Left forelimb (tissue), 1 donor: ENCODE data around the gene KIF2A.
"Not testable (repeated sequence)": the region's sequence is repeated elsewhere in the genome, so short reads cannot be mapped to it uniquely, and the experiment has no call there.

Experiments used
- DNase-seq: peaks from one replicate; pipeline ENCODE4 v3.0.0-alpha.2; 2018; ENCODE audit warnings: low spot score

Gene KIF2A

DNA sequence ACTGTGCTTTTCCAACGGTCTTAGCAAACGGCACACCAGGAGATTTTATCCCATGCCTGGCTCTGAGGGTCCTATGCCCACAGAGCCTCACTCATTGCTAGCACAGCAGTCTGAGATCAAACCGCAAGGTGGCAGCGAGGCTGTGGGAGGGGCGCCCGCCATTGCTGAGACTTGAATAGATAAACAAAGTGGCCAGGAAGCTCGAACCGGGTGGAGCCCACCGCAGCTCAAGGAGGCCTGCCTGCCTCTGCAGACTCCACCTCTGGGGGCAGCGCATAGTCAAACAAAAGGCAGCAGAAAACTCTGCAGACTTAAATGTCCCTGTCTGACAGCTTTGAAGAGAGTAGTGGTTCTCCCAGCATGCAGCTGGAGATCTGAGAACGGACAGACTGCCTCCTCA, 14.2 kb upstream of the KIF2A start:
- DNase-seq = not testable (repeated sequence)

DNA sequence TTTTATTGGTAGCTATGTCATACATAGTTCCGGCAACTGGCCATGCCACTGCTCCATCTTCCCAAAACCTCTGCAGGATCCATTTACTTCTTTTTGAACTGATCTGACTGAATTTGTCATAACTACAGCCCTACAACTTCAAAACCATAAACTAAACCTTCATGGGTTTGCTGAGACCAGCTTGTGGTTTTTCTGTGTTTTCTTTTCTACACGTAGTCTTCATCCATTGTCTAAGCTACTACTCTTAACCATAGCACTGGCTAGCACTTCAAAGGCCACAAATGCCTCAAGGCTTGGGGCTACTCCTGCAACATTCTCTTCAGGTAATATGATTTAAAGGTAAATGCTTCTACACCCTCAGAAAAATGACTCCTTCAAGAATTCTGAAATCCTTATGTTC, 9.0 kb upstream of the KIF2A start:
- no peak for DNase-seq

DNA sequence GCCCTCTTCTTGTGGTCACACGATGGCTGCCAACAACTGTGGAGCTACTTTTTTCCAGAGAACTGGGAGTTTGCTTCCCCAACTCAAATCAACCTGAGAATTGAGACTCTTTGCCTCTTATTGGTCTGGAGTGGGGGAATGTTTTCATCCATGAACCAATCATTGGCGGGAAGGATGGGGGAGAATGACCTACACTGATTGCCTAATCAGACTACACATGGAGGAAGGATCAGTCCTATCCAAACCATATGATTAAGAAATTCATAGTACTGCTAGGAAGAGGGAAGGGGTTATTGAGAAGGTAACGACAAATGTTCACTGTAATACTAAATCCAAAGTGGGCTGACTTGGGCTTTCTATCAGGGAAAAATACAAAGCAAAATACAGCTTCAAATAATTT, 7.9 kb upstream of the KIF2A start:
- DNase-seq = no peak

DNA sequence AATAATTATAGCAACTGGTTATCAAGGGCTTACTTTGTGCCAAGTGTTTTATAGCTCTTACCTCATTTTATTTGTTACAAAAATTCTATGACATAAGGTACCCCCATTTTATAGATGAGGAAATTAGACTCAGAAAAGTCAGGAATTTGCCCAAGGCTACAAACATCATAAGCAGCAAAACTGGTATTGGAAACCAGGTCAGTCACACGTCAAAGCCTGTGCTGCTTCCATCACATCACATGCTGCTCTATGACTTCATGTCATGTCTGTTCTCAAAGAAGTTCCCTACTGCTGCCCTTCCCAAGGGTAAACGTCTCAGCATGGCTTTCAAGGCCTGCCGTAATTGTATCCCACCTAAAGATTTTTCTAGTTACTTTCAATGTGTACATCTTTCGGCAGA, 6.9 kb upstream of the KIF2A start:
- DNase-seq = no peak

DNA sequence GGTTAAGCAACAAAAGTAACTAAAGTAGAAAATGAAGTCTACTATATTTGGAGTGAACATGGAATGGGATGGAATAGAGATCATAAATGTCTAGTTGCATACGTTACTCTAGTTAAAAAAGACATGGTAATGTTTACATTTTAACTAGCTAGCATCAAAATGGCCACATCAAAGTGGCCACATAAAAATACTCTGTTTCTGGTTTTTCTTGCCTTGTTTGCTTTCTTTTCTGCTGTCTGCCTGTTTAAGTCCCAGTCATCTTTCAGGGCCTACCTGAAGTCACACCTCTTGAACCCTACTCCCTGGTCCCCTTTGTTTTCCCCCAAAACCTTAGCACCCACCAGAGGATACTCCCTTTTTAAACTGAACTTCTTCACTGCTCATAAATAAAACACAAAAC, 6.4 kb upstream of the KIF2A start:
- no peak for DNase-seq

DNA sequence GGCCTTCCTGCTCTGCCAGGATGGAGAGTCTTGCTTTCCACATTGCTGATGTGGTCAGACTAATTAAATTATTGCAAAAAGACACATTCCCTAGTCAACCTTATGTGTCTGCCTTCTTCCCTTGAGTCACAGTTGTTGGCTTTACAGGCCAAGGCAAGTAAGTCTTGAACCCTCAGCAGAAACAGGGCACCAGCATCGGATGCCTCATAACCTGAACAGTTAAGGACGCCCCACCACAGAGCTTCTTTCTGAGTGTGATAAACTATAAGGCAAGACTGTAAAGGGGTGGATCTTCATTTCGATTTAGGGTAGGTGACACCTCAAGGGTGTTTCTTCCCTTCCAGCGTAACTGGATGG, 670 bp upstream of the KIF2A start:
- DNase-seq = no peak

DNA sequence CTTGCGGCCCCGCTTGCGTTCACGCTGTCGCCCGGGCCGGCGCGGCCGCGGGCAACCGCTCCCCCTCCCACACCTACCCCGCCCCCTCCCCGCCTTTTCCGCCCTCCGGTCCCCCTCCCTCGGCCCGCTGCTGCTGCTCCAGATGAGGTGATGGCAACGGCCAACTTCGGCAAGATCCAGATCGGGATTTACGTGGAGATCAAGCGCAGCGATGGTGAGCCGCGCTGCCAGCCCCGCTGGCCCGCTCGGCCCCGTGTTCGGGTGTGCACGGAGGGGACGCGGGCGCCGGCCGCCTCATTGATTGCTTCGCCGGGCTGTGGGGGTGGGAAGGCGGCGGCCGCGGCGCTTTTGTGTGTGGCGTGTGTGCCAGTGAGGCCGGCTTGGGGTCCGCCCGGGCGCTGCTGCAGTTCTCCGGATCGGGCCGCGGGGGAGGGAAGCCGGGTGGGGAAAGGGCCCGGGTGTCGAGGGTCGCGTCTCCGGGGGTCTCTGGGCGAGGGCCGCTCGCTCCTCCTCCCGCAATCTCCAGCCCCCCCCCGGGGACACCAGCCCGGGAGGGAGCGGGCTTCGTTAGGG, 403 bp downstream of the KIF2A start:
- DNase-seq = no peak

DNA sequence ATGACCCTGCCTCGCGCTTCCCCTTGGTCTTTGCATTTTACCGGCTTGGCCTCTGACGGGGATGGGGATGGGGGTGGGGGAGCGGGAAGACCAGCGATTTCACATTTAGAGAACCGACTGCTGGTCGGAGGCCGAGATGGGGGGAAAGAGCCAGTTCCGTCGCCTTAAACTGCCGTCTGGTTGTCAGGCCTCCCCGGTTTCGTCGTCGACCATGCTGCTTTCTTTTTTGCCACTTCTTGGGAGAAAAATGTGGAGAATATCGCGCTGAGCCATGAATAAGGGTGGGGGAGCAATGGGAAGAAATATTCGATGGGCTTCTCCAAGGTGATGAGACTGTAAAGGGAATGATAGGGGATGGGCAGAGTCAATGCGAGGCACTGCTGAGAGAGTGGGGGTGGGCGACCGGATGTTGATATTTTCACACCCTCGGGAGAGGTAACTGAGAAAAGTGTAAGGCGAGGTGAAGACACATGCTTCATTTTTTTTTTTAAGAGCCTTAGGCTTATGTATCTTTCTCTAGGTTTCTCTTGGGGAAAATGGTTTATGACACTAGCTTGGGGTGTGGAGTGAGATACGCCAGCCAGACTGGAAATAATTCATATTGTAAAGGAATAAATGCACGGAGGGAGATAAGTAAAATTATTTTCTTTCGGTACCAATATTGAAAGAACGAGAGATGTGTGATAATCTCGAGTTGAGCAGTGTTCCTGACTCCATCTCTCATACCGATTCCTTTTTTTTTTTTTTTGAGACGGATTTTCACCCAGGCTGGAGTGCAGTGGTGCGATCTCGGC, 1.1 kb downstream of the KIF2A start:
- DNase-seq = peak; percentile 77

DNA sequence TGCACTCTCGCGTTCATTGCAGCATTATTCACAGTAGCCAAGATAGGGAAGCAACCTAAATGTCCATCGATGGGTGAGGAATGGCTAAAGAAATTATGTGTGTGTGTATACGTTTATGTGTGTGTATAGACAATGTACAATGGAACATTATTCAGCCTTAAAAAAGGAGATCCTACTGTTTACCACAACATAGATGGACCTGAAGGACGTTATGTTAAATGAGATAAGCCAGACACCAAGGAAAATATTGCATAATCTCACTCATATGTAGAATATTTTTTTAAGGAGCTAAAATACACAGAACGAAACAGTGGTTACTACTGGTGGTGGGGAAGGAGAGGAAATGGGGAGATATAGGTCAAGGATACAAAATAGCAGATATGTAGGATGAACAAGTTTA, 2.4 kb downstream of the KIF2A start:
- DNase-seq = no peak

DNA sequence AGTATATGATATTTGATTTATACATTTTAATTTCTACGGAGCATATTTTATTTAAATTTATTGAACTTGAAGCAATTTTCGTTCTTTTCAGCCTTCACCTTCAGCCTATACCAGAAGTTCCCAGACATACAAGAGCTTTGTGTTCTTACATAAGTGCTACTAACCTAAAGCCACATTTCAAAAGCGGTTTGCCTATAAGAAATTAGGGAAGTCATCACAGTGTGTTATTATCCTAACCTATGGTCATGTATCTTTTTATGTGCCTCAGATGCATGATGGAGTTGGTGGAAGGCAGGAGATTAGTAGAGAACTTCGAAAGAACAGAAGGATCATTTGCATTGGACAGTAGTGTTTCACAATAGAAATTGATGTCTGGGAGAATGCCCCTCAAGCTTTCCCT, 3.1 kb downstream of the KIF2A start:
- DNase-seq = no peak

DNA sequence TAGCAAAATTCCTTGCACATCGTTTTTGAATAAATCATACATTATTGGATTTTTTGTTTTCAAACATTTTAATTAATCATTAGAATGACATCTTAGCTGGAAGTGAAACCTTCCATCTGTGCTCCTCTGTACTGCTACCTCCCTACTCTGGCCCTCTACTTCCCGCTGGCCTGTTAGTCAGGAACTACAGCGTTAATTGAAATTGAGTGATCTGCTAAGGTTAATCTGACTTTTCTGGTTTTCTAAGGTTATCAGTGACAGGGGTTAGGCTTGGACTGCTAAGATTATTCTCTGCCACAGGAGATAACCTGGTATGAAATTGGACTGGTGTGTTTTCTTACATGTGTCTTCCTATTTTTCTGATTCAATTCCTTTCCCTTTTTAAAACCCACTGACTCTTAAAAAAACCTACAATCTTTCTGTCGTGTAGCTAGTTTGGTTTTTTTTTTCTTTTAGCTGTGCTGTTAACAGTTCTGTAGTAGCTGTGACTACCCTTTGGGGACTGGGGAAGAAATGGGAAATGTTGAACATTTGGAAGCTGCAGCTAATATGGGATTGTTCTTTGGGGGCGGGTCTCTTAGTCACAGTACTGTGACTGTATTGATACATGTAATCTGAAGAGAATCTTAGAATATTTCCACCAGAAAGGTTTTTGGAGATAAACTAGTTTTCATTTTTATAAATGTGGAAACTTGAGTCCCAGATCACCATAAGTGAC, 4.6 kb downstream of the KIF2A start:
- DNase-seq = no peak

DNA sequence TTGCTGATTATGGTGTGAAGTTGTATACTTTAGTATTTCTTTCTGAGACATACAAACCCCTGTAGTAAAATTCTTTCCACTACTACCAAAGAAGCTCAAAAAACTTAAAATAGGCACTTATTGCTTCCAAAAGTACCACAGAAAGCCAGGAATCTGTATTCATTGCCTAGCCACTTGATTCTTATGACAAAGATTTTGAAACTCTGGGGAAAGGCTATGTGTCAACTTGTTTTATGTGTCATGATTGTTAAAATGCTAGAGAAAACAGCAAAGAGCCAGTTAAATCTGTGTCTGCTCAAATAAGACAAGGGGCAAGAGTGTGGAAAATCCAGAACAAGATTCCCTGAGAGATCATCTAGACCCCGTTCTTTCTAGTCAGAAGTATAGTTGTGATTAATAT, 6.0 kb downstream of the KIF2A start:
- no peak for DNase-seq

DNA sequence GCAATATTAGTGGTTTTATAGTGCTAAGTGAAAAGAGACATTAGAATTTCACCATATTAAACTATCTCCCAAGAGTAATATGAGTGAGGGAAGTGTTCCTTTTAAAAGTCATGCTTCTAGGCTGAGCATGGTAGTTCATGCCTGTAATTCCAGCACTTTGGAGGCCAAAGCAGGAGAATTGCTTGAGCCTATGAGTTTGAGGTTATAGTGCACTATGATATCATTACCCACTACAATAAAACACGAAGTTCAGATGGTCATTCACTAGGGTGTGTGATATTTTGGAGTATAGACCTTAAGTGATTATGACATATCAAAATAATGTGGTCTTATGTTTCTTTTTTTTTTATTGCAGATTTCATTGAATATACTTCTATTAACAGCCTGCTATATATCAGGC, 6.7 kb downstream of the KIF2A start:
- DNase-seq = no peak

DNA sequence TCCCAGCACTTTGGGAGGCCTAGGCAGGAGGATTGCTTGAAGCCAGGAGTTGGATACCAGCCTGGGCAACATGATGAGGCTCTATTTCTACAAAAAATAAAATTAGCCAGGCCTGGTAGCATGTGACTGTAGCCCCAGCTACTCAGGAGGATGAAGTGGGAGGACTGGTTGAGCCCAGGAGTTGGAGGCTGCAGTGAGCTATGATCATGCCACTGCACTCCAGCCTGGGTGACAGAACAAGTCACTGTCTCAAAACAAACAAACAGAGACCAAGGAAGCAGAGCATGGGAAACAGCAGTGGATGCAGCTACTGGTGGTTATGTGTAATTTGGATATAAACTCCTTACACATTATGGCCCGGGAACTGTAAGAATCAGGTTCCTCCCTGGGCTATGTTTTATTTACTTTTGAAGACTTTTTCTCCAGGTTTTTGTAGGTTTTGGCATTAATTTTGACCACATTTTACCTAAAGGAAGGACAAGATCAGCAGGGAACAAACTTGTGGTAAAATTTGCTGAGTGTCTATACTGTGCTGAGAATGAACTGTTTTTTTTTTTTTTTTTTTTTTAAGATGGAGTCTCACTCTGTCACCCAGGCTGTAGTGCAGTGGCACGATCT, 8.3 kb downstream of the KIF2A start:
- no peak for DNase-seq

DNA sequence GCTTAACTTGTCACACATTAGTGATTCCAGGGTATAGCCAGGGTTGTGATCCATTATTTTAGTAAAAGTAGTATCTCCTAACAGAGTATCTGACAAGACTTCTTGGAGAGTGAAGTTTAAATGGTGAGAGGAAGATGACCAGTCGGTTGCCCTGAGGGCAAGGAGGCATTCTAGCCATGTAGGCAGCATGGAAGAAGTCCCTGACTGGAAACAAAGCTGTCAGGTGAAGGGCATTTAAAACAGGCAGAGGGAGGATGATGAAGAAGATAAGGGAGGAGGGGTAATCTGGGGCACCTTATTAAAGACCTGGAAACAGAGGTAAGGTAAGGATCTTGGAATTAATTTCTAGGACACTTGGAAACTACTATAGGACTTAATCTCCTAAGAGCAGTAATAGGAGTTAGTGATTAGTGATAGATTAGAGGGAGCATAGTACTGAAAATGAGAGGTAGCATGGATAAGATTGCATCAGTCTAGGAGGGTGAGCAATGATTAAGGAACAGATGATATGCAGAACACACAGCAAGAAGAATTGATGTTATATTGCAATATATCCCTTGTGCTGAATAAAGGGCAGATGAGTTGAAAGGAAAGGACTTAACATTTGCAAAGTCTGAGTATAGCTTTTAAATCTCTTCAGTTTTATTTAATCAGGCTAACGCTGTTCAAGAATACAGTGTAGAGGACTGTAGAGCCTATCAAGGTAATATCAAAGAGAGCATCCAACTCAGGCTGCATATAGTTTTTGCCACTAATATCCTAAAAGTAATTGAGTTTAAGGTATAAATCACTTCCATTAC, 9.6 kb downstream of the KIF2A start:
- no peak for DNase-seq

DNA sequence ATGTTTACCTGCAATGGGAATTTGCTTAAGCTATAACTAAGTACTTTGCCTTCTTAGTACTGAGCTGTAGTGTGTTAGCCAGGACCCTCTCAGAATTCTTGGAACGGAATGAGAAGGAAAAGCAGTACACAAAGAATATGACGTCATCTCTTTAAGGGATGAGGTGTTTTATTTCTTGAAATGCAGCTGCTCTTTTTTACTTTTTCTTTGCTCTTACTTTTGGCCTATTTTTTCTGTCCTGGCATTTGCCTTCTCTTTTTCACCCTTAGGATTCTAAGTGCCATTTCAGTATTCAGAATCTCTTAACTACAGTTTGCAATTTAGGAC, 10.1 kb downstream of the KIF2A start:
- no peak for DNase-seq

DNA sequence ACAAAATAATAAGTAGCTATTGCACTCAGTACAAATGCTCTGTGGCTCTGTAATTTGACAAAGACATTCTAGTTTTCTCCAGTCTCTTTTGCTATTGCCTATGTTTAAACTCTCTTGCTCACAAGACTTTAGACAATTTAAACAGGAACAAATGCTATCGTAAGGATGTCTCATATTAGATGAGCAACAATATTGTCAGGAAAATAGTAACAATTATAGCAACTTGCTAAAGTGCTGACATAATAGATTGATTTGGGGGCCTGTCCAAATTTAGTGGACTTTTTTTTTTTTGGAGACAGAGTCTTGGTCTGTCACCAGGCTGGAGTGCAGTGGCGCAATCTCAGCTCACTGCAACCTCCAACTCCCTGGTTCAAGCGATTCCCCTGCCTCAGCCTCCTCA, 11.8 kb downstream of the KIF2A start:
- no peak for DNase-seq

DNA sequence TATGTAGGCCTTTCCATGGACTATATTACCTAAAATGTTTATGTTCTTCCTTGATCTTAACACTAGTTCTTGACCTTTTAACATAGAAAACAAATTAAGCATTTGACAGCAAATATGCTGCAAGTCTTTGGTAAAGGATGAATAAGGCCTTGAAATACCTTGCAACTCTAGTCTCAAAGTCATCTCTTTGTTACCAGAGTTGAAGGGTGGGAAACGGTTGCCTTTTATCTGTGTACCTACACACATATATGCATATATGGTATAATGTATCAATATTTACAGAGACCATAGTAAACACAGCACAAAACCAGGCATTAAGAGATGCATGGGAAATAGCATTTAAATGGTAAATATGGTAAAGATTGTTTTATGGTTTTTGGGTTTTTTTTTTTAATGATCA, 16.5 kb downstream of the KIF2A start:
- DNase-seq = no peak

DNA sequence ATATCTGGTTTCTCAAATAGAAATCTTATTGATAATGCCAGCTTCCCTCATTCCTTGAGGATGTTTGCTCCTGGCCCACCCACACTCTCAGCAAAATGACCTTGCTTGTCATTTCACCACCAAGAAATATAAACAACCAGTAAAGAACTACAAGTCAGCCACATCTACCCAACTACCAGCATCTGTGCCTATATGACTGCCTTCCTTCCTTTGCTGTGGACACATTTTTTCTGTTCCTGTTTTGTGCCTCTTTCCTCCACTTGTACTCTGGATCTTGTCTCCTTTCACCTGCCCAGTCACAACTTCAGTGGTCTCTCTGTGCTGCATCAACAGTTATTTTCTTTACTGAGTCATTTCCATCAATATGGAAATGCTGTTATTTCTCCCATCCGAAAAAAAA, 20.3 kb downstream of the KIF2A start:
- no peak for DNase-seq

DNA sequence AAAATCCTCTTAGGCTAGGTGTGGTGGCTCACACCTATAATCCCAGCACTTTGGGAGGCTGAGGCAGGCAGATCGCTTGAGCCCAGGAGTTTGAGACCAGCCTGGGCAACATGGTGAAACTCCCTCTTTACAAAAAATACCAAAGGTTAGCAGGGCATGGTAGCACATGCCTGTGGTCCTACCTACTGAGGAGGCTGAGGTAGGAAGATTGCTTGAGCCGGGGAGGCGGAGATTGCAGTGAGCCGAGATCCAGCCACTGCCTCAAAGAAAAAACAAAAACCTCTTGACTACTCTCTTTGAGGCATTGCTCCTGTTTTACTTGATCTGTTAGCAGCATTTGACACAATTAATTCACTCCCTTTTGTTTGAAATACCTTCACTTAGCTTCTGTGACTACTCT, 20.7 kb downstream of the KIF2A start:
- DNase-seq = no peak

DNA sequence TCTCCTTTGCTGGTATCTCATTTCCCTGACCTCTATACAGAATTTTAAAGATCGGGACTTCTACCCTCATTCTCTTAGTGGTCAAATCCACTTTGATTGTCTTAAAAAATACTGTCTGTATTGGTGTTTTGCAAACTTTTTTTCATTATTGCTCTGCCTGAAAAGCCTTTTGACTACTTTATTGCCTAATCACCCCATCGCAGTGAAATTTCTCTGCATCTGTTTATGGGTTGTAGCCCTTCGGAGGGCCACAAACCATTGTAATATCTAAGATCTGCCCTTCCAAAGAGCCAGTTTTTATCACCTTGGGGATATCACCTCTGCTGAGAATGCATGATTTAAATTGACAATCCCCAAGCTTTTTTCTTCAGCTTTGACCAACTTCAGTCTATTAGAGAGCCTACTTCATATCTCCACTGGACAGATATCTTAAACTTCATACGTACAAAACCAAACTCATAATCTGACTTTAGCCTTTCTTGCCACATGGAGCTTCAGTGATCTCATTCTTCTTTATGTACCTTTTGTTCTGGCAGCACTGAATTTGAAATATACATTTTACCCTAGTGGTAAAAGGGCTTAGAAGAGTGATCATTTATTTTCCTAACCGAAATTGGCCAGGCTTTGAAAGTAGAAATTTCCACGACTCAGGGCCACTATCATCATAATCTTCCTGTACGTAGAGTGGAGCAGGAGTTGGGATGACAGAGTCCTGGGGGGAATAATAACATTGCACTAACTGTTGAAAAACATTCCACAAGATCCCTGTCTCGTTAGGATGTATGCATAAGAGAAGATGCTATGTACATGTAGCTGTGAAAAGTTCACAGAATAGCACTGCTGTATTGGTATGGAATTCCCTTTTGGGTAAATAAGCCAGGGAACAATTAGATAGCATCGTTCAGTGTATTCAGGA, 21.4 kb downstream of the KIF2A start:
- no peak for DNase-seq
